B cell (primary cell): Measurements from ENCODE around the gene PRKRIP1.

Experiments
- CTCF ChIP-seq: fragments of 200-600 bp; IDR thresholded peaks from one replicate; pipeline ENCODE4 v1.8.0; 2022; ENCODE audit warnings: antibody characterized with exemption, mild to moderate bottlenecking
- EZH2 ChIP-seq: IDR thresholded peaks from 2 replicates; pipeline ENCODE4 v1.6.1; 2012; ENCODE audit warnings: borderline replicate concordance, low read depth, mild to moderate bottlenecking, moderate library complexity, low read length; ENCODE audit not compliant: insufficient read depth, poor library complexity, severe bottlenecking

GRCh38 chr7:102472126-102473041 lies 76.2 kb downstream of the PRKRIP1 start:
- TF ChIP-seq CTCF (no peak), EZH2 (no peak)
